Measurements from ENCODE around the gene CEND1.

Gene CEND1

DNA sequence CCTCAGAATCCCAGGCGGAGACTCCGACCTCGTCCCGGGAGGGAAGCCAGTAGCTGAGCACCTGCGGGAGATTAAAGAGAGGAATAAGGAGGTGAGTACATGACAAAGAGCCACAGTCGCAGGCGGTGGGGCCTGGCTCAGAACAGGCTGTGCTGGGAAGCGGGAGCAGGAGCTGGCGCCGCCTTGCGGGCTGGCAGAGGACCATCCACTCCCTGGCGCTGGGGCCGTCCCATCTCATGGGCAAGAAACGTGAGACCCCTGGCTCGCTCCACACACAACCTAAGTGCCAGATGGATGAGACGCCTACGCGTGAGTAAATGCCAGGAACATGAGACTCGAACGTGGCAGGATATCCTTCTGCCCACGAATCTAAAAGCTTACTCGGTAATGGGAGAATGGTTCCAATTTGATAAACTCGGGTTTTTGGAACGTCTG, 6.3 kb downstream of the CEND1 start:
- Histone ChIP-seq H3K4me2 (ENCODE audit: low read length) (no peak overlapping the region), H3F3A (ENCODE audit: control insufficient read depth, insufficient read depth) (no peaks in the 10 kb centered on the region), H3K27ac (ENCODE audit: low read depth, low read length) (no peak overlapping the region), H3K9me3 (ENCODE audit: control insufficient read depth, insufficient read depth, low read length) (no peaks in the 10 kb centered on the region), H3K4me3 (ENCODE audit: low read length) (no peak overlapping the region), H3K79me2 (ENCODE audit: control insufficient read depth, low read length) (peaks cover 10% of the 10 kb centered on the region), H3K4me1 (ENCODE audit: control insufficient read depth, low read length) (peaks cover 17% of the 10 kb centered on the region), H3K27me3 (ENCODE audit: control insufficient read depth, low read length) (no peaks in the 10 kb centered on the region), H3K9me2 (replicated peaks; ENCODE audit: control insufficient read depth, low read length) (no peaks in the 10 kb centered on the region), H4K20me1 (ENCODE audit: control insufficient read depth, insufficient read depth, low read depth, low read length) (no peaks in the 10 kb centered on the region), H3K36me3 (ENCODE audit: control insufficient read depth, low read length) (peaks cover 15% of the 10 kb centered on the region)
- no peak for TF ChIP-seq EZH2phosphoT487 (IDR thresholded peaks at IDR 0.05; ENCODE audit: borderline replicate concordance, low read length)
- TF ChIP-seq, protein P1, sequence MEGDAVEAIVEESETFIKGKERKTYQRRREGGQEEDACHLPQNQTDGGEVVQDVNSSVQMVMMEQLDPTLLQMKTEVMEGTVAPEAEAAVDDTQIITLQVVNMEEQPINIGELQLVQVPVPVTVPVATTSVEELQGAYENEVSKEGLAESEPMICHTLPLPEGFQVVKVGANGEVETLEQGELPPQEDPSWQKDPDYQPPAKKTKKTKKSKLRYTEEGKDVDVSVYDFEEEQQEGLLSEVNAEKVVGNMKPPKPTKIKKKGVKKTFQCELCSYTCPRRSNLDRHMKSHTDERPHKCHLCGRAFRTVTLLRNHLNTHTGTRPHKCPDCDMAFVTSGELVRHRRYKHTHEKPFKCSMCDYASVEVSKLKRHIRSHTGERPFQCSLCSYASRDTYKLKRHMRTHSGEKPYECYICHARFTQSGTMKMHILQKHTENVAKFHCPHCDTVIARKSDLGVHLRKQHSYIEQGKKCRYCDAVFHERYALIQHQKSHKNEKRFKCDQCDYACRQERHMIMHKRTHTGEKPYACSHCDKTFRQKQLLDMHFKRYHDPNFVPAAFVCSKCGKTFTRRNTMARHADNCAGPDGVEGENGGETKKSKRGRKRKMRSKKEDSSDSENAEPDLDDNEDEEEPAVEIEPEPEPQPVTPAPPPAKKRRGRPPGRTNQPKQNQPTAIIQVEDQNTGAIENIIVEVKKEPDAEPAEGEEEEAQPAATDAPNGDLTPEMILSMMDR (IDR thresholded peaks at IDR 0.05; ENCODE audit: low read depth, low read length, poor library complexity, severe bottlenecking): peak; percentile 51

DNA sequence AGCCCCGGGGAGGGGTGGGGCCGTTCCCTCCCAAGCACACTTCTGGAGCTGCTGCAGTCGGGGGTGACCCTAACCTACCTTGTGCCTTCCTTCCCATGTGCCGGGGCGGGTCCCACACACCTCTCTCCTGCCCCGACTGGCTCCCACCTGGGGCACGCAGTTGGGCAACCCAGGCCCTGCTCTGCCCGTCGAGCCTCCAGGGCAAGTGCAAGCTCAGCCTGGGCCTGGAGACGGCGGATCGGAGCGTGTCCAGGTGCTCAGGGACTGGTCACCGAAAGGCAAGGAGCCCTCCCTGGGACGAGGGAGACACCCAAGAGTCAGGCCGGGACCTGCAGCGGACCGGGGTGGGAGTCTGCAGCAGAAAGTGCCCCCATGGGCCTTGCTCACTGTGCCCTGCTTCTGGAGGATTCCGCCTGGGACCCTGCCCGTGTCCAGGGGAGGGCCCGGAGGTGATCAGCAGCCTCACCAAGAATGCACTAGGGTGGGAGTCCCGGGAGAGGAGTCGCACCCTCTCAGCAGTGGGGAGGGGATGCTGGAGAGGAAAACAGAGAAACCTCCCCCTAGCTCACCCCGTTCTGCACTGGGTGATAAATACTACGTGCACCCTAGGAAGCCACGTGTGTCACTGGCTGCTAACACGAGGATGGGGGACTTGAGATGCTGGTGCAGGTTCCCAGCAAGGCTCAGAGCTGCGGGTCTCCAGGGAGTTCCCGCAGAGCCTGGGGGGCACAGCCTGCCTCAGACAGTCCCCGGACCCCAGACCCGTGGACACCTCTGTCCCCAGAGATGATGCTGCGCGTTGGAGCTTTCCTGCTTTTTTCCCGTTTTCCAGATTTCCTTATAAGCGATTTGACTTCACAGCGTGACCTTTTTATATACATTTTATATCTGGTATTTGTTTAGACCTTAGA, 7.4 kb downstream of the CEND1 start:
- H3F3A ChIP-seq (ENCODE audit: control insufficient read depth, insufficient read depth): no peaks in the 10 kb centered on the region
- peaks cover 13% of the 10 kb centered on the region for H3K4me1 ChIP-seq (ENCODE audit: control insufficient read depth, low read length)
- H3K9me3 ChIP-seq (ENCODE audit: control insufficient read depth, insufficient read depth, low read length): no peaks in the 10 kb centered on the region
- TF ChIP-seq, protein P1 (IDR thresholded peaks at IDR 0.05; ENCODE audit: low read depth, low read length, poor library complexity, severe bottlenecking): no peak
- TF ChIP-seq EZH2phosphoT487 (IDR thresholded peaks at IDR 0.05; ENCODE audit: borderline replicate concordance, low read length): no peak
- H3K4me2 ChIP-seq (ENCODE audit: low read length): no peak overlapping the region
- no peak overlapping the region for H3K27ac ChIP-seq (ENCODE audit: low read depth, low read length)
- no peaks in the 10 kb centered on the region for H4K20me1 ChIP-seq (ENCODE audit: control insufficient read depth, insufficient read depth, low read depth, low read length)
- no peaks in the 10 kb centered on the region for H3K9me2 ChIP-seq (replicated peaks; ENCODE audit: control insufficient read depth, low read length)
- peaks cover 20% of the 10 kb centered on the region for H3K79me2 ChIP-seq (ENCODE audit: control insufficient read depth, low read length)
- H3K36me3 ChIP-seq (ENCODE audit: control insufficient read depth, low read length): peaks cover 19% of the 10 kb centered on the region
- no peak overlapping the region for H3K4me3 ChIP-seq (ENCODE audit: low read length)
- no peaks in the 10 kb centered on the region for H3K27me3 ChIP-seq (ENCODE audit: control insufficient read depth, low read length)

DNA sequence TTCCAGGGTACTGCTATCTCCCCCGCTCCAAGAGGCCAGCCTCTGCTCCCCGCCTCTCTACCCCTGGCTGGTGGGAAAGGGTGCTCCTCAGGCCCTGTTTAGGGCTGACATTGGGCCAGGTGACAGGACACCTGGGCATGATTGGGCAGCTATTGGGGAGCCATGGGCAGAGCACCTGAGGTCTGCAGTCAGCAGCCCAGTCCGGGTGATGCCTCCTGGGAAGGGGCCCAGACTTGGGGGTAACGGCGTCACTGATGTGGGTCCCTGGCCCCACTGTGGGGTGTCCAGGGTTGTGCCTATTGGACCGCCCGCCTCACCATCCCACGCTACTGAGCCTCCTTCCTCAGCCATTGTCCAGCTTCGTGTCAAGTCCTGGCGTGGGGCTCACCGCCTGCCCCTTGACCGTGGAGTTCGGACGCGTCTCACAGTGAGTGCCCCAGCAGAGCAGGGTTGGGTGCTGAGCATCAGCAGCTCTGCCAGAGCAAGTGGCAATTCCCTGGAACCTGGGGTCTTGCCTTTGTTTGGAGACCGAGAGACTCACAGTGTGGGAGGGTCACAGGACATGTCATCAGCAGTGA, 9.8 kb downstream of the CEND1 start:
- TF ChIP-seq EZH2phosphoT487 (IDR thresholded peaks at IDR 0.05; ENCODE audit: borderline replicate concordance, low read length): no peak
- TF ChIP-seq, protein P1 (IDR thresholded peaks at IDR 0.05; ENCODE audit: low read depth, low read length, poor library complexity, severe bottlenecking): no peak
- Histone ChIP-seq H3K27me3 (ENCODE audit: control insufficient read depth, low read length) (no peaks in the 10 kb centered on the region), H3K4me3 (ENCODE audit: low read length) (no peak overlapping the region), H3K4me1 (ENCODE audit: control insufficient read depth, low read length) (peaks cover 19% of the 10 kb centered on the region), H3F3A (ENCODE audit: control insufficient read depth, insufficient read depth) (no peaks in the 10 kb centered on the region), H3K9me2 (replicated peaks; ENCODE audit: control insufficient read depth, low read length) (no peaks in the 10 kb centered on the region), H3K27ac (ENCODE audit: low read depth, low read length) (no peak overlapping the region), H3K79me2 (ENCODE audit: control insufficient read depth, low read length) (peaks cover 43% of the 10 kb centered on the region), H3K36me3 (ENCODE audit: control insufficient read depth, low read length) (peaks cover 26% of the 10 kb centered on the region), H3K9me3 (ENCODE audit: control insufficient read depth, insufficient read depth, low read length) (no peaks in the 10 kb centered on the region), H4K20me1 (ENCODE audit: control insufficient read depth, insufficient read depth, low read depth, low read length) (no peaks in the 10 kb centered on the region), H3K4me2 (ENCODE audit: low read length) (no peak overlapping the region)

Measured in DOHH2 (cell line).